ENCODE data around the gene ZBED1. TPM values are rescaled to one million over a fixed set of nuclear protein-coding genes. Genes with fewer than 3 reads are reported as not detected.

ZBED1 gene
- total RNA-seq, 1 experiment from 2014 or later = 14.2 TPM

- ChIA-PET CTCF (no interaction called here), POLR2A (ENCODE audit: unreplicated experiment) (no interaction called here)
- Histone ChIP-seq H4K20me1 (ENCODE audit: low read length) (no peaks in the 10 kb centered on the region), H3K9ac (ENCODE audit: low read length) (no peak overlapping the region), H3K4me3 (ENCODE audit: low read length) (no peak overlapping the region), H3K36me3 (ENCODE audit: low read depth, low read length) (no peaks in the 10 kb centered on the region), H3K9me3 (ENCODE audit: low read length) (no peaks in the 10 kb centered on the region), H2AFZ (ENCODE audit: low read length) (no peak overlapping the region), H3K27me3 (ENCODE audit: low read length) (no peaks in the 10 kb centered on the region), H3F3A (ENCODE audit: low read length, unreplicated experiment) (no peaks in the 10 kb centered on the region), H3K79me2 (ENCODE audit: low read length) (no peaks in the 10 kb centered on the region), H3K27ac (ENCODE audit: low read length) (no peak overlapping the region), H3K4me1 (ENCODE audit: insufficient read depth, low read length) (no peaks in the 10 kb centered on the region), H3K4me2 (ENCODE audit: low read length) (no peak overlapping the region), H3K9me2 (replicated peaks; ENCODE audit: low read length) (no peaks in the 10 kb centered on the region)
- ATAC-seq (no peak), DNase-seq (no peak)
- no peak for TF ChIP-seq EZH2phosphoT487 (IDR thresholded peaks at IDR 0.05; ENCODE audit: borderline replicate concordance, low read length)
- no peak for TF ChIP-seq EZH2 (IDR thresholded peaks at IDR 0.05; ENCODE audit: low read length, unreplicated experiment)
- TF ChIP-seq CTCF (conservative IDR thresholded peaks at IDR 0.05; ENCODE audit: low read depth, low read length) = no peak
- no TSS peak for BruUV-seq (replicated peaks)
- intact Hi-C loops (cut with micrococcal nuclease) = no loop called here
Measured at GRCh38 chrX:2452799-2453198, 48.0 kb downstream of the ZBED1 start.

- DNase-seq = no peak
- H3K9me2 ChIP-seq (replicated peaks; ENCODE audit: low read length) = no peaks in the 10 kb centered on the region
- no peak overlapping the region for H3K4me3 ChIP-seq (ENCODE audit: low read length)
- H3K27ac ChIP-seq (ENCODE audit: low read length) = no peak overlapping the region
- H3K4me2 ChIP-seq (ENCODE audit: low read length) = no peak overlapping the region
- no peaks in the 10 kb centered on the region for H3K27me3 ChIP-seq (ENCODE audit: low read length)
- H3K36me3 ChIP-seq (ENCODE audit: low read depth, low read length) = no peaks in the 10 kb centered on the region
- H3K9ac ChIP-seq (ENCODE audit: low read length) = no peak overlapping the region
- intact Hi-C loops (cut with micrococcal nuclease) = no loop called here
- ChIA-PET POLR2A (ENCODE audit: unreplicated experiment) (no interaction called here), CTCF (no interaction called here)
- ATAC-seq = no peak
- H3K4me1 ChIP-seq (ENCODE audit: insufficient read depth, low read length) = no peaks in the 10 kb centered on the region
- H2AFZ ChIP-seq (ENCODE audit: low read length) = no peak overlapping the region
- no peak for TF ChIP-seq EZH2 (IDR thresholded peaks at IDR 0.05; ENCODE audit: low read length, unreplicated experiment)
- no peaks in the 10 kb centered on the region for H3K9me3 ChIP-seq (ENCODE audit: low read length)
- no TSS peak for BruUV-seq (replicated peaks)
- no peaks in the 10 kb centered on the region for H3K79me2 ChIP-seq (ENCODE audit: low read length)
- H3F3A ChIP-seq (ENCODE audit: low read length, unreplicated experiment) = no peaks in the 10 kb centered on the region
- no peaks in the 10 kb centered on the region for H4K20me1 ChIP-seq (ENCODE audit: low read length)
Measured at GRCh38 chrX:2452317-2452784, 48.4 kb downstream of the ZBED1 start.

- ATAC-seq = no peak
- Histone ChIP-seq H3K27me3 (ENCODE audit: low read length) (no peaks in the 10 kb centered on the region), H3K4me3 (ENCODE audit: low read length) (no peak overlapping the region)
Measured at GRCh38 chrX:2451501-2452316, 49.1 kb downstream of the ZBED1 start.

More at GRCh38 chrX:2451501-2452316, 49.1 kb downstream of the ZBED1 start:
- no peak overlapping the region for H3K9ac ChIP-seq (ENCODE audit: low read length)
- intact Hi-C loops (cut with micrococcal nuclease) = no loop called here
- no peak for TF ChIP-seq EZH2phosphoT487 (IDR thresholded peaks at IDR 0.05; ENCODE audit: borderline replicate concordance, low read length)
- TF ChIP-seq EZH2 (IDR thresholded peaks at IDR 0.05; ENCODE audit: low read length, unreplicated experiment) = no peak
- no peak for TF ChIP-seq CTCF (conservative IDR thresholded peaks at IDR 0.05; ENCODE audit: low read depth, low read length)
- no peak overlapping the region for H3K4me2 ChIP-seq (ENCODE audit: low read length)
- no peaks in the 10 kb centered on the region for H3K9me3 ChIP-seq (ENCODE audit: low read length)
- H3K9me2 ChIP-seq (replicated peaks; ENCODE audit: low read length) = no peaks in the 10 kb centered on the region
- no peak overlapping the region for H2AFZ ChIP-seq (ENCODE audit: low read length)
- no peaks in the 10 kb centered on the region for H3K4me1 ChIP-seq (ENCODE audit: insufficient read depth, low read length)
- no peak for DNase-seq
- ChIA-PET POLR2A (ENCODE audit: unreplicated experiment) (no interaction called here), CTCF (no interaction called here)
- no peak overlapping the region for H3K27ac ChIP-seq (ENCODE audit: low read length)
- no peaks in the 10 kb centered on the region for H4K20me1 ChIP-seq (ENCODE audit: low read length)
- no peaks in the 10 kb centered on the region for H3F3A ChIP-seq (ENCODE audit: low read length, unreplicated experiment)
- H3K79me2 ChIP-seq (ENCODE audit: low read length) = no peaks in the 10 kb centered on the region
- H3K36me3 ChIP-seq (ENCODE audit: low read depth, low read length) = no peaks in the 10 kb centered on the region
- BruUV-seq (replicated peaks) = no TSS peak
